C4-2B (cell line): ENCODE measurements around the gene DEPDC7.

ENCODE experiments used
- CTCF ChIP-seq: fragments of 450-650 bp; conservative IDR thresholded peaks from 2 replicates; pipeline ENCODE4 v1.5.1; 2017; ENCODE audit warnings: mild to moderate bottlenecking
- ZFX ChIP-seq: fragments of 450-650 bp; IDR thresholded peaks from 2 replicates; pipeline ENCODE4 v1.6.1; 2017

- no peak for TF ChIP-seq CTCF
- TF ChIP-seq ZFX, result no peak
Measured at GRCh38 chr11:33064866-33065265, 49.2 kb downstream of the DEPDC7 start.
